HG02943 (cell line): ENCODE data around the gene CTRB2.

Source experiments
- ATAC-seq: cut with Tn5 transposase; IDR thresholded peaks from one replicate; pipeline ENCODE4 v1.9.1; 2021; ENCODE audit warnings: mild to moderate bottlenecking, low read depth, moderate library complexity; ENCODE audit not compliant: unreplicated experiment

CTRB2 gene

DNA sequence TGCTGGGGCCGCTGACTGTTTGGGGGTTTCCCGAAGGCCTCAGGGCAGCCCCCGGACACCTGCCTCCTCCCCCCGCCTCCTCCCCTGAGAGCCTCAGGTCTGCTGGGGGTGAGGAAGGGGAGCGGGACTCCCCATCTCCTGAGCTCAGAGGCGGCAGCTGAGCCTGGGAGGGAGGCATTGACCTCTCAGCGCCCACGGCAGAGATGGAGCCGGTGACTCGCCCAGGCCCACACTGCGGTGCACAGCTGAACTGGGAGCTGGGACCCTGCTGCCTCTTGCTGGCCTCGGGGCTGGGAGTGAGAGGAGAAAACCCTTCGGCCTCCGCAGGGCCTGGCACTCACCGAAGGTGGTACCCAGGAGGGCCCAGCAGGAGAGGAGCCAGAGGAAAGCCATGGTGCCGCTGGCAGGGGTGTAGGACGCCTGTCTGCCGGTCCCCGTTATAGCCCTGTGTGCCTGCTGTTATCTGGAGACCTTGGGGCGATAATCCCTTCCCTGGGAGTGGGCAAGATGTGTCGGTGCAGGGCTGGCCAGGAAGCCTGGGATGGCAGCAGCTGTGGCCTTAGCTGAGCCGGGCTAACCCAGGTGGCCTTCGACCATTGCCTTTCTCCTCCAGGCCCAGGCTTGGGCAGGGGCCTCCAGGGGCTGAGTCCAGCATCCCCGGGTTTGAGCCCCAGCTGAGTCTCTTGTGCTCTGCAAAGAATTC lies at the start of gene CTRB2:
Gene CTRB2 (minus strand): TSS at position 413 of the 703 bp plus-strand sequence. CDS start 20 bp downstream, at position 393.
- ATAC-seq, result no peak

DNA sequence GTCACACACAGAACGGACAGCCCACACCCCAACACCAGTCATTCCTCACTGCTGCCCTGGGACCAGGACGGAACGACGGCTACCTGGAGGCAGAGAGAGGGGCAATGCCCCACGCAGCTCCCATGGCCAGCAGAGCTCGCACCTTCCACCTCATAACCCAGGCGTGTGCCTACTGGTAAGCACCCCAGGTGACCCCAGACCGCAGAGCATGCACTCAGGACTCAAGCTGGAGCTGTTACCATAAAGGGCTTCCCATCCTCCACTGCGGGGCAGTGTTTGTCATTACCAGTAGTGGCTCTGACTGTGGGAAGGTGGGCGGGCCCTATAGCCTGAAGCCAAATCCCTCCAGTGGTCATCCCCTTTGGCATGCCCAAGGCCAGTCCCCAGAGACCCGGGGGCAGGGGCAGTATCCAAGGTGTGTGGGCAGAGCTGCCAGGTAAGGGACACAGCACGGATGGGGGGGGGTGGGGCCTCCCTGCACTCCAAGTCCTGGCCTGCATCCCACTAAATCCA lies 49.2 kb upstream of the CTRB2 start:
- no peak for ATAC-seq

DNA sequence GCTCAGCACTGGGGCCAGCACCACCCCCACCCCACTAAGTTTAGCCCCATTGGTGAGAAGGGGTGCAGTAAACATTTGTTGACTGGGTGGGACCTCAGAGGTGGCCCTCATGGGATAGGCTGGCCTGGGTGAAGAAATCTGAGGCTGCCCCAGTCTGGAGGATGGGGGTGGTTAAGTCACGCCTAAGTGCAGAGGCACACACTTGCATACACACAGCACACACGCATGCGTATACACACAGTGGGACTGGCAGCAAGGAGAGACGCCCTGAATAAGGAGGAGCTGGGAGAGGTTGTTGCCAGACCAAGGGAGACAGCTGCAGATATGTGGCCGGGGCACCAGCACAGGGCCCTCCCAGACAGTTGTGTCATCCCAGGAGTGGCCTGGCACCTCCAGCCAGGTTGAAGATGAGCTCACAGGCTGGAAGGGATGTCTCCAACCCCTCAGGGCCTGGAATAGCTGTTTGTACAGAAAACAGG lies 47.4 kb upstream of the CTRB2 start:
- ATAC-seq, result no peak

DNA sequence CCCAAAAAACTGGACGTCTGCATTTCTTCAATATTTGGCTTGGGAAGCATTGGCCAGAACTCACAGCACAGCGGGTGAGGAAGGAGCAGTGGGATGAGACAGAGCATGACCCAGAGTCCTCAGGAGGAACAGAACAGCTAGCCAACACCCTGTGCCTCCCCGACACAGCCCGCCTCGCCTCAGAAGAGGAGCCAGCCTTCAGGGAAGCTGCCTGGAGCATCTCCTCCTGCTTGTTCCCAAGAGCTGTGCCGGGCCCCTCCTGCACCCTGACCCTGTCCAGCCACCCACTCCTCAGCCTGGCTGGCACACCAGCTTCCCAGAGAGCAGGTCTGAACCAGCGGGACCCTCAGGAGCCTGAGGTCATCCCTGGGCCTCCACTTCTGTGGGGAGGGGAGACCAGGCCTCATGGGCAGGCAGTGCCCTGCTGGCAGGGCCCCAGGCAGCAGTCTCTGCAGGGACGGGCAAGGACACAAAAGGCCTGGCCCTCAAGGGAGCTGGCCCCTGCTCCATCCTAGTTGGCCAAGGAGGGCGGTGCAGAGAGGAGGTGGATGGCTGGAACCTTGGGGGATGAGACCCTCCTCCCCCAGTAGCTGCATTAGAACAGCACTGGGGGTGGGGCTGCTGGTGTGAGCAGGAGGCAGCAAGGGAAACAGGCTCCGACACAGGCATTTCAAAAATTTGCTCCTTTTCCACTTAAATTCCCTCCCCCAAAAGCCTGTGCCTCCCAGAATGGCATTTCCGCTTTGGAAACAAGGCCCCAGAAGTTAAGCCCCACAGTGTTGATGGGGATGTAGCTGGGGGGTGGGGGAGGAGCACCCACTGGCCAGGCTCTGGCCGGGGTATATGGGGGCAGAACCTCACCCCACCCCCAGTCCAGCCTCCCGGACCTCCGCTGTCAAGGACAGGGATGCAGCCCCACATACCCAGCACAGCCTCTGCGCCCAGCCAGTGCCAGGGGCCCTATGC lies 46.3 kb upstream of the CTRB2 start:
- no peak for ATAC-seq

DNA sequence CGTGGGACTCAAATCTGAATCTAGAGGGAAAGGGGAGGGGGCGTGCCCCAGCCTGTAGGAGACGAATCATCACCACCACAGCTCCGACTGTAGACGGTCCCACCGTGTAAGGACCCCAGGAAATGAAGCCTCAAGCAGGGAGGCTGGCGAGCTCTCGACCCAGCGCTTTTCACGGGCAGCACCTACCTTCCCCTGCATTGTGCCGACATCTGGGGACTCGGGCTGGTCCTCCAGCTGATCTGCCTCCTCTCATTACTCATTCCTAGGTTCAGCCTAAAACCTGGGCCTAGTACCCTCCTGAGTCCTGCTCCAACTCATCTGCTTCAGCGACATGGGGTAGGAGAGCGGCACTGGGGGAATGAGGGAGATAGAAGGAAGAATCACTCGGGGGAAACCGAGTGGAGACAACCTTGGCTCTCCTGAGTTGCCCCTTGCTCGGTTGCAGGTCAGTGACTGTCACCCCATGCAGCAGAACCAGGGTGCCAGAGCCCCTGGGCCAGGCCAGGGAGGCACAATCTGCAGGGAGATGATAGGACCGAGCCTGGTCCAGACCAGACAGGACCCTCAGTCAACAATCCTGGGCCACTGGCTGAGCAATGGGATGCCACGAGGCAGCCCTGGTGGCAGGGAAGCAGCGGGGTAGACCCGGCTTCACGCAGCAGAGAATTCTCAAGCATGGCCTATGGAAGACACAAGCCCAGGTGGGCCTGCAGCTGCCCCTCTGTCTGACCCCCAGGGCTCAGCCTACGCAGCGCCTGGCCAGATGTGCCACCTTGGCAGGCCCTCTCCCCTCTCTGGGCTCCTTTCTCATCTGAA lies 45.3 kb upstream of the CTRB2 start:
- ATAC-seq, result no peak

DNA sequence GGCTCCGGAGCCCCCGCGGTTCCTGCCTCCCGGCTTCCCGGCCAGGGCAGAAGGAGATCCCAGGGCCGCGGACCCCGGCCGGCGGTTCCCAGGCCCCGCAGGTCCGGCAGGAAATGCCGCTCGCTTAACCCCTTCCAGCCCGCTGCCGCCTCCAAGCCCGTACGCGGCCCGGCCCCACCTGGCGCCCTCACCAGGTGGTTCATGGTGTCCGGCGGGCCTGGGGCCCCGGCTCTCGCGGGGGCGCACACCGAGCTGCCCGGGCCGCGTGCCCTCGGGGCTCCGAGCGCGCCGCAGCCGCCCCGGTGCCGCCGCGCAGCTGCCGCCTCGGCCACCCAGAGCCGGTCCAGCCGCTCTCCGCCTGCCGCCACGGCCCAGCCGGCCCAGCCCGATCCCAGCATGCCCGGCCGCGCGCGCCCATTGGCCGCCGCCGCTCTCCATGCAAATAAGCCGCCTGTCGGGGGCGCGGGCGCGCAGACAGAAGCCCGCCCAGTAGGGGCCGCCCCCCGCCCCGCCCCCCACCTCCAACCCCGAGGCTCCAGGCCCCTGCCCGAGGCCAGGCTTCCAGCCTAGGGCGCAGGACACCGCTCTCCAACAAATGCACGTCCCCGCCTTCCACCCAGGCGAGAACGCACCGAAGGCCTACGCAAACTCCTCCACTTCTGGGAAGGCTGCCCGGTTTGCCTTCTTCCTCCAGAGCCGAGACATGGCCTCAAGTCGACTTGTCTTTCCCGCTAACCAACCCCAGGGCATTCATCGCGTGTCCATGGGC lies 44.5 kb upstream of the CTRB2 start, which contains the start of gene BCAR1:
Gene BCAR1 (minus strand): TSS at position 345 of the 769 bp plus-strand sequence. CDS start 142 bp downstream, at position 203.
- ATAC-seq, result peak; percentile 68

DNA sequence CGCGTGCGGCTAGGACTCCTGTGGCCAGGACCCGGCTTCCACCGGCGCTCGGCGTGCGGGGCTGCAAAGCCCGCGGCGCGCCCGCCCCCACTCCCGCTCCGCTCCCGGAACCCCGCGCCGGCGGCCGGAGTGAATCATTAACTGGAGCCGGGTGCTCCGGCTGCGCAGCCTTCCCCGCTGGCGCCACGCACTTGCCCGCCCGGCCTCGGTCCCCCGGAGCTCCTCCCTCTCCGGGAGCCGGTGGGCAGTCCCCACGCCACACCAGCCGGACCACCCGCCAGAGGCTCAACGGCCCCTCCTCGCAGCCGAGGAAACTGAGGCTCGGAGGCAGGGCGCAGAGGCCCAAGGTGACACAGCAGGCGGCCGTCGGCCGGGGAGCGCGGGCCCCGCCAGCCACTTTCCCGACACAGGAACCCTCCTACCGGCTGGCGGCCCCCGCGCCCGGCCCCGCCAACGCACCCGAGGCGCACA lies 43.9 kb upstream of the CTRB2 start:
- peak; percentile 49 for ATAC-seq

DNA sequence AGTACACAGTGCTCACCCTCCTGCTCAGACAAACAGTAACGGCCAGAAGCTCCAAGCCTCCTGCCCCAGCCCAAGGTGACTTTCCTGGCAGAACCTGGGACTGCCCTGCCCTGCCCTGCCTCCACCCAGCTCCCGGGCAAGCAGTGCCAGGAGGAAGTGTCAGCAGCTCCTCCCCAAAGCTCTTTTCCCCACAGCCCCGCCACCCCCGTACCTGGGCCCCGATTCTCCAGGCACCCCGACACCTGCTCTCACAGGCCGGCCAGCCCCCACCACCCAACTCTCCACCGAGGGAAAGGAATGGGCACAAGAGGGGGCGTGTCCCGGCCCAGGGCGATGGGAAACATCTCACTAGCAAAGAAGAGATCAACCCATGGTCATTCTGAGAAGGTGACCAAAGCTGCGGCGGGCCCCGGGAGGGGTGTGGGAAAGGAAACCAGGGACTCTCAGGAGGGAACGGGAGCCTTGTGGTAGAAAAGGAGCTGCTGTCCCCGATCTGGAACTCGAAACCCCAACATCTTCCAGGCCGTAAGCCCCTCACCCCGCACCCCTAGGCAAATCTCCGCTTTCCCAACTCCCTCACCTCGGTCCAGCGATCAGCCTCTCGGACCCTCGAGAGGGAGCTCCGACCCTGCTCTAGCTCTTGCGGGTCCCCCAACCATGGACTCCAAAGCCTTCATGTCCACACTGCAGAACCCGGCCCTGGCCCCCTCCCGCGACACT lies 43.3 kb upstream of the CTRB2 start:
- ATAC-seq, result peak; percentile 3

DNA sequence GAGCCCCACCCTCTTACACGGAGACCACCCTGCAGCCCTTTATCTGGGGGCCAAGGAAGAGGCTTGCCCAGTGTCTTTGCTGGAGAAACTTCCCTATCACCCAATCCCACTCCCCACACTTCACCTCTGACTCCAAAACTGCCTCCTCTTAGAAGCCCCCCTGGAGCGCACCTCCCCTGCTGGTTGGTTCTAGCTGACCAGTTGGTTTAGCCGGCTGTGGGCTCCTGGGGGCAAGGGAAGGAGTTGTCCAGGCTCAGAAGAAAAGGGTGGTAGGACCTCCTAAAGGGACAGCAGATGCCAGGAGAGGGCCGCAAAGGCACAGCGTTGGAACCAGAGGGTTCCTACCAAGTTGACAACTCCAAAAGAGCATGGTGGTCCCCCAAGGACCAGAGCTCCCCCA lies 42.5 kb upstream of the CTRB2 start:
- no peak for ATAC-seq

DNA sequence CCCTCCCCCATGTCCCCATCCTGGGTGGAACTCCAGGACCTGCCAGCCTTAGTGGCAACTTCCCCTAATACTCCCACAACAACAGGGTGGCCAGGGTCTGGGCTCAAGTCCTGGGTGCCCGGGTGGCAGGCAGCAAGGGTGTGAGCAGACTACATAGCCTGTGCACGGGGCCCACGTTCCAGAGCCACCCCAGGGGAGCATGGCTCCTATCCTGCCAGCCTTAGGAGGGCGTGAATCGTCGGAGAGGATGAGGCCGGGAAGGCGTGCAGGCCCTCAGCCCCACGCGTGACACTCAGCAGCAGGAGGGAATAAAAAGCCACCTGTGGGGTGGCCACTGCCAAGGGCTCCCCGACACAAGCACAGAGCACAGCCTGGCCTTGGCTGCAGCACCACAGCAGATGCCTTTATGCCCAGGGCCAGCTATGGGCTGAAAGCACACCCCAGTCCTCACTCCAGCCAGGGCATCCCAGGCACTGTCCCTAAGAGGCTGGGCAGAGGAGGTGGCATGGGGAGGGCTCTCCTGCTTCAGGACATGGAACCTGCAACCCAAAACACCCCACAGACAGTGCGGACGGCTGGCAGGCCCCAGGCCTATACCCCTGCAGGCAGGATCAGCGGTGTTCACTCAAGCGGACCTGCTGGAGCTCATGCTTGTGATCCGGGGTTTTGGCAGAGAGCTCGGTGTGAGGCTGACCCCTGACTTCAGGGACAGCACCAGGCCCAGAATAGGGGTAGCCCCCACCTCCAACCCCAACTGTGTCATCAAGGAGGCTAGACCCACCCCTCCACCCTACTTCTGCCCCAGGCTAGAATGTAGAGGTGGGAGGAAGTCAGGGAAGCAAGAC lies 41.8 kb upstream of the CTRB2 start:
- ATAC-seq, result no peak

DNA sequence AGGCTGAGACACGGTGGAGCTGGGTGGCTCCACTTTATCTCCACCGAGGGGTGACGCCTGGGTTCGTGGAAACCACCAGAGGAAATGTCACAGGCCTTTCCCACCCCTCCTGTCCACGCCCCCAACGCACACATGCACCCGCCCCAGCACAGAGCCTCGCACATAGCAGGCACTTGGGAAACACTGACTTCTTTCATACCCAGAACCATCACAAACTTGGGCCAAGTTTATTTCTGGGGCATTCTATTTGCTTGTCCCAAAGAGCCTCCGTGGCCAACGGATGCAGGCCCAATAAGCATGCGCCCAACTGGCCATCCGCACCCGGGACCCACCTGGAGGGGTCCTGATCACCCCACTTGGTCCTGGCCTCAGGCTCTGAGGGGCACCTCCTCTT lies 41.2 kb upstream of the CTRB2 start:
- ATAC-seq, result no peak

DNA sequence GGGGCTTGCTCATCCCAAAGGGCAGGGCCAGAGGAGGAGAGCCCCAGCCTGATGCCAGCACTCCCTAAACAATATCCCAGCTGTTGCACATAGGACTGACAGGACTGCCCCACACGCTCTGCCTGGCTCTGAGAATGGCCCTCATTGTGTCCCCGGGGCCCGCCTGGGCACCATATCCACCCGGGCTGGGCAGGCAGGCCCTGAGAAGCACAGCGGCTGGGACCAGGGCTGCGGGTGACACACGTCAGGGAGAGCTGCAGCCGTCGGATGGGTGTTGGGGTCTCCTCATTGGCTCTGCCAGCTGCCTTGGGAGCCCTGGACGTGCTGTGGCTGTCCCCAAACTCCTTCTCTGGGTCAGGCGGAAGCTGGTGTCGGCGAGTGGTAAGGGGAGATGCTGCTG lies 40.3 kb upstream of the CTRB2 start:
- no peak for ATAC-seq

DNA sequence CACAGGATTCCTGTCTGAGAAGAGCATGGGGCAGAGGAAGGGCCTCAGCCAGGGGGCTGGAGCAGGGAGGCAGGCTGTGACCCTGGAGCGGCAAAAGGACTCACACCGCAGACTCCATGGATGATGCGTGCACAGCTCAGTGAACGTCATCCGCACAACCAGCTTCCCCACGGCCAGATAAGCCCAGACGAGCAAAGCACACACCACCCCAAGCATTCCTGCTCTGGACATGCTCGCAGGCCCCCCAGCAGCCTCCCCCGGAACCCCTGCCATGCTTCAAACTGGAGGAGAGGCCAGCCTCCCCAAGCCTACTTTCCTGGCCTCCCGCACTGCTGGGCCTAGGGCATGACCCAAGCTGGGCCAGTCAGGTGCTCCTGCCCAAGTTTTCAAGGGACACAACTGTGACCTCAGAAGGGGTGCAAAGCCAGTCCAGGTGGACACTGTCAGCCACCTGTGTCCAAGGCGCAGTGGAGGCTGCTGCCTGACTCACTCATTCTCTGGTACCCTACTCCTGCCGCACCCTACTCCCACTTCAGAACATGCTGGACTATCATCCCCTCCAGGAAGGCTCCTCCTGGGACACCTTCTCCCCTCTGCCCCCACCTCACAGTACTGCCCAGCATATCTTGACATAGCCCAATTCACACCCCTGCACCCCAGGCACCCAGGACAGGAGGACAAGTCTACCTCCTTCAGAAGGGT lies 39.7 kb upstream of the CTRB2 start:
- ATAC-seq, result no peak

DNA sequence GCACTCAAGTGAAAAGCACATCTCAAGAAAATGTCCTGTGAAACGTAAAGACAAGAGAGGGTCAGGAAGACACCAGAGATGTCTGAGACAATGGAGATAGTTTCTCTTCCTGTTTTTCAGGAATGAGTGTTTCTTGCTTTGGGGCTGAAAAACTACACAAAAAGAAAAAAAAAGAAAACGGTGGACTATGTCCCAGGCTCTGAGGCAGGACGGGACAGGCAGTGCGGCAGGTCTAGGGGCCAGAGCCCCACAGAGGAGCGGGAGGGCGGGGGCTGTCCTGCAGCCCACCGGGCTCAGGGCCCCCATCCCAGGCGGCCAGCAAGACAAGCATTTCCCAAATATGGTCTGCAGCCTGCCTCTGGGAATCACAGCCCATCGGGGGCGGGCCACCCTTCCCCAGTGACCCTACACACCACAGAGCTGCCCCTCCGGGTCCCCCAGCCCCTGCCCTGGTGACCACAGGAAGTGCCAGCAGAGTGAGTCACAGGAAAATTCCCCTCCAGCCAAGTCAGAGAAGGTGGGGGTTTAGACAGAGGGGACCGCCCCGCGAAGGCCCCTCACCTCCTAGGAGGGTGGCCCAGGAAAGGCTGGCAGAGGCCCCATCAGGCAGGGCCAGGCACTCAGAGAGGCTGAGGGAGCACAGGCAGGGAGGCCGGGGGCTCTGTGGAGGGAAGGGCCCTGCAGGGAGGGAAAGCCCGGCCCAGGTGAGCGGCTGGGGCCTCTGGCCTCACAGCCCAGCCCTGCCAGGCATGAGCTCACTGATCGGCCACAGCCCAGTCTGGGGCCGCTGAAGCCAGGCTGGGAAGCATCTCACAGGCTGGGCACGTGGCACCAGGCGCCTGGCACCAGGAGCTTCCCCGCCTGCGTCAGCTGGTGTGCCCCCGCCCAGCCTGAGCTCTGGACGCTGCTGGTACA lies 38.1 kb upstream of the CTRB2 start:
- ATAC-seq, result no peak

DNA sequence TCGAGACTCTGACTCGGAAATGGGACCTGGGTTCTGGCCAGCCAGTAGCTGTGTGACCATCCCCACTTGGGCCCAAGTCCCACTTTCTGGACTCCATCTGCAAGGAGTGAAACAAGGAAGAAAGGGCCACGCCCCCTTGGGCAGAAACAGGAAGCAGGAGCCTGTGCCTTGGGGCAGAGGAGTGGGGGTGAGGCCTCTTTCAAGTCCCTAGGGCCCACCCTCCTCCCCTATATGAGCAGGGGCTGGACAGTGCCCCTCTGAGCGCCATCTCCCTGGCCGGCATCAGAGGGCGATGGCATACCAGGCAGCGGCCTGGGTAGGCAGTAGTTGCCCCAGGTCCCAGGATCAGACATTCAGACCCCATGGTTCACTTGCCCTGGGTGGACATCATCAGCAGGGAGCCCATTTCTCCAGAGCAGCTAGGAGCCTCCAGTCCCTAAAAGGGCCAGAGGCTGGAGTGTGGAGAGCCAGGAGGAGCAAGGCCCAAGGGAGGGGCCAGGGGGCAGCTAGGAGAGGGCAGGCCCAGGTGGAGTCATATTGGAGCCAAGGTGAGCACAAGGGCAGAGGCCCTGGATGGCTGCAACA lies 37.4 kb upstream of the CTRB2 start:
- no peak for ATAC-seq

DNA sequence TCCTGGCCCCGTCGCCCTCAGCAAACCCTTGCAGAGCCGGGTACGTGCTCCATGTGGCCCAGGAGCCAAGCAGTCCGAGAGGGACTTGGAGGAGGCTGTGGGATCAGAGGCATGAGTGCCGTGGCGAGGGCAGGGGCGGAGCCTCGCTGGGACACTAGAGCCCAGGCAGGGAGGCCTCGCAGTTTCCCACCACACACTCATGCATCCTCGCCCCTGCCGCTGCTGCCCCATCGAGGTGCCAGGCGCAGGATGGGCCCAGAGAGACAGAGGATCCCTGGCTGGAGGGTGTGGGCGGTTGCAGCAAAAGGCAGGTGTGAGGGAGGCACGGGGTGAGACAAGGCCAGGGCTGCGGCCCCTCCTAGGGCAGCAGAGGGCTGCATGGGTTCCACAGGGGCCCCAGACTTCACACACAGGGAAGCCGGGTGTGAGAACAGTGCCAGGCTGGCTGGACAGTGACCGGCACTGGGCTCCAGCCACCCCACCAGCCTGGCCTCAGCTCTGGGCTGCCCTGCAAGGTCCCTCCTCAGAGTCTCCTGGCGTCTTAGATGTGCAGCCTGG lies 36.8 kb upstream of the CTRB2 start:
- ATAC-seq, result no peak
